ENCODE measurements around the gene DTWD1. TPM values are rescaled to one million over a fixed set of nuclear protein-coding genes. Genes with fewer than 3 reads are reported as not detected.
"Not testable (repeated sequence)": the region's sequence is repeated elsewhere in the genome, so short reads cannot be mapped to it uniquely, and the experiment has no call there.

The DTWD1 gene
- total RNA-seq, 1 donor from 2014 or later: 22.0 TPM

DNA sequence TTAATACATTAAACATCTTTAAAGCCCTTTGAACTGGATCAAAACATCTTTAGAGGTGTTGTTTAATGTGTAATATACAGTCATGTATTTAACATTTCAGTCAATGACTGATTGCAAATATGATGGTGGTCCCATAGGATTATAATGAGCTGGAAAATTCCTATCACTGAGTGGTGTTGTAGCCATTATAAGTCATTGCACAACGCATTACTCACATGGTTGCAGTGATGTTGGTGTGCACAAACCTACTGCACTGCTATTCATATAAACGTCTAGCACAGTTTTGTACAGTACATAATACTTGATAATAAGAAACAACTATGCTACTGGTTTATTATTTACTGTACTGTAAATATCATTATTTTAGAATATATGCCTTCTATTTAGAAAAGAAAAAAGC is 75.6 kb downstream of the DTWD1 start:
- H3K9me3 Mint-ChIP-seq: no peaks in the 10 kb centered on the region
- H3K27me3 Mint-ChIP-seq (ENCODE audit: low read depth): peaks cover 15% of the 10 kb centered on the region
- no peak overlapping the region for H3K4me3 Mint-ChIP-seq (ENCODE audit: low read depth)
- DNase-seq (ENCODE audit: low spot score): no peak
- no peaks in the 10 kb centered on the region for H3K4me1 Mint-ChIP-seq (ENCODE audit: low read depth)
- no peak overlapping the region for H3K27ac Mint-ChIP-seq
- H3K36me3 Mint-ChIP-seq (ENCODE audit: low read depth): no peaks in the 10 kb centered on the region
- intact Hi-C loops (cut with micrococcal nuclease): no loop called here

DNA sequence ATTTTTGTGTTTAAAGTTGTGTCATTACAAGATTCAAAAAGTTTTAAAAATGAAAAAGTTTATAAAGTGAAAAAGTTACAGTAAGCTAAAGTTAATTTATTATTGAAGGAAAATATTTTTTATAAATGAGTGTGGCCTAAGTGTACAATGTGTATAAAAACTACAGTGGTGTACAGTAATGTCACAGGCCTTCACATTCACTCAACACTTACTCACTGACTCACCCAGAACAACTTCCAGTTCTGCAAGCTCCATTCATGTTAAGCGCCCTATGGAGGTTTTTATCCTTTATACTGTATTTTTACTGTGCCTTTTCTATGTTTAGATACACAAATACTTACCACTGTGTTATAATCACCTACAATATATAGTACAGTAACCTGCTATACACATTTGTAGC is 76.3 kb downstream of the DTWD1 start:
- no peak for DNase-seq (ENCODE audit: low spot score)
- Mint-ChIP-seq H3K36me3 (ENCODE audit: low read depth) (no peaks in the 10 kb centered on the region), H3K4me1 (ENCODE audit: low read depth) (no peaks in the 10 kb centered on the region), H3K4me3 (ENCODE audit: low read depth) (no peak overlapping the region), H3K27ac (no peak overlapping the region), H3K9me3 (no peaks in the 10 kb centered on the region), H3K27me3 (ENCODE audit: low read depth) (peaks cover 11% of the 10 kb centered on the region)
- intact Hi-C loops (cut with micrococcal nuclease): no loop called here

DNA sequence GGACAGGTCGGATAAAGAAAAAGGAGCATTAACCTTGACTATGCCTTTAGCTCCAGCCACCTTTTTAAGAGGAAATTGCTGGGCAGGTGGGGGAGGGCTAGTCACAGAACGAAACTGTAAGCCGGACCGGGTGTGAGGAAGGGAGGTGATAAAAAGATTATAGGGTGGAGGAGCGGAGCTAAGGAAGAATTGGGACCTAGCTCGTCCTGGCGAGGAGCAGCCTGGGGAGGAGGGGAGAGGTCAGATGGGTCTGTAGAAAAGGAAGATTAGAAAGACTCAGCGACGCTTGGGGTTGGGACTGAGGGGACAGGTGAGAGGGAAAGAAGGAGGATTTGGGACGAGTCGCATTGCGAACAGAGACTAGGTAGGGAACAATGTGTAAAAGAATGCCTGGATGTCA is 82.1 kb downstream of the DTWD1 start:
- DNase-seq (ENCODE audit: low spot score); H3K27me3 Mint-ChIP-seq (ENCODE audit: low read depth); H3K36me3 Mint-ChIP-seq (ENCODE audit: low read depth); H3K4me1 Mint-ChIP-seq (ENCODE audit: low read depth); H3K27ac Mint-ChIP-seq; intact Hi-C loops (cut with micrococcal nuclease); H3K4me3 Mint-ChIP-seq (ENCODE audit: low read depth); H3K9me3 Mint-ChIP-seq: not testable (repeated sequence)

Other genes starting within 250 kb of the DTWD1 start
- gene FGF7, start 197.8 kb upstream of the DTWD1 start, total RNA-seq: not detected in 2 replicates
- gene FAM227B, start 230 bp upstream of the DTWD1 start, total RNA-seq: 2.7 and 3.1 TPM in 2 replicates